ENCODE measurements around the gene APBB3.

GRCh38 chr5:140595538-140596300 lies 31.3 kb upstream of the APBB3 start:
- peak; percentile 23 for TF ChIP-seq POLR2A (IDR thresholded peaks at IDR 0.05)
- no peak for TF ChIP-seq CTCF (IDR thresholded peaks at IDR 0.05)
